ENCODE measurements around the gene TTI1. TPM values are rescaled to one million over a fixed set of nuclear protein-coding genes. Genes with fewer than 3 reads are reported as not detected.

The TTI1 gene
- total RNA-seq, 2 donors from 2014 or later = 14.8 to 26.2 TPM

DNA sequence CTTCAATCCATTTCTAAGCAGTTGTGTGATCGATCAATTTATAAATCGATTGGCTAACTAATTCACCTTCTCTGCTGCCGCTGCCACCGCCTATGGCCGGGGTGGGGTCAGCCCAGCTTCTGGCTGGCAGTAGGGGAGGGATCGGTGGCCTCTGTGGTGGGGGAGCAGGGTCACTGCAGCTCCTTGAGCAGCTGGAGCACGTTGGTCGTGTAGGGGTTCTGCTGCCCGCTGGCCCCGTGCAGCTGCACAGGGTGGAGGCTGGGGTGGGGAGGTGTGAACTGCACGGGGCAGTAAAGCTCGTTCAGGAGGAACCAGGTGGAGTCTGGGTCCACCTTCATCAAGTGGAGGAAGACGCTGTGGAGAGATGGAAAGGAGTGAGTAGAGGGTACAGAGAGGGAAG is 50.0 kb downstream of the TTI1 start:
- Histone ChIP-seq H3K4me1 (replicated peaks) (peaks cover 5% of the 10 kb centered on the region), H3K4me3 (no peak overlapping the region), H3K36me3 (no peaks in the 10 kb centered on the region), H3K9me3 (no peaks in the 10 kb centered on the region), H3K27me3 (replicated peaks; ENCODE audit: insufficient read depth) (no peaks in the 10 kb centered on the region), H3K27ac (no peak overlapping the region)
- TF ChIP-seq POLR2A (IDR thresholded peaks at IDR 0.05) = no peak
- 88% methylated on average over 13 of the region's 13 CpGs for WGBS
- DNase-seq (ENCODE audit: low spot score) = no peak
- intact Hi-C loops (cut with DNase I) = no loop called here

GRCh38 chr20:37981568-37981967 is 51.7 kb downstream of the TTI1 start:
- no peak overlapping the region for H3K4me3 ChIP-seq
- H3K27ac ChIP-seq = no peak overlapping the region
- H3K9me3 ChIP-seq = no peaks in the 10 kb centered on the region
- no peak for DNase-seq (ENCODE audit: low spot score)
- WGBS = 98% methylated on average over 8 of the region's 8 CpGs
- H3K27me3 ChIP-seq (replicated peaks; ENCODE audit: insufficient read depth) = no peaks in the 10 kb centered on the region
- intact Hi-C loops (cut with DNase I) = no loop called here
- H3K4me1 ChIP-seq (replicated peaks) = peaks cover 2% of the 10 kb centered on the region
- TF ChIP-seq POLR2AphosphoS5 (IDR thresholded peaks at IDR 0.05) (no peak), POLR2A (IDR thresholded peaks at IDR 0.05) (no peak)
- TF ChIP-seq, protein P1, sequence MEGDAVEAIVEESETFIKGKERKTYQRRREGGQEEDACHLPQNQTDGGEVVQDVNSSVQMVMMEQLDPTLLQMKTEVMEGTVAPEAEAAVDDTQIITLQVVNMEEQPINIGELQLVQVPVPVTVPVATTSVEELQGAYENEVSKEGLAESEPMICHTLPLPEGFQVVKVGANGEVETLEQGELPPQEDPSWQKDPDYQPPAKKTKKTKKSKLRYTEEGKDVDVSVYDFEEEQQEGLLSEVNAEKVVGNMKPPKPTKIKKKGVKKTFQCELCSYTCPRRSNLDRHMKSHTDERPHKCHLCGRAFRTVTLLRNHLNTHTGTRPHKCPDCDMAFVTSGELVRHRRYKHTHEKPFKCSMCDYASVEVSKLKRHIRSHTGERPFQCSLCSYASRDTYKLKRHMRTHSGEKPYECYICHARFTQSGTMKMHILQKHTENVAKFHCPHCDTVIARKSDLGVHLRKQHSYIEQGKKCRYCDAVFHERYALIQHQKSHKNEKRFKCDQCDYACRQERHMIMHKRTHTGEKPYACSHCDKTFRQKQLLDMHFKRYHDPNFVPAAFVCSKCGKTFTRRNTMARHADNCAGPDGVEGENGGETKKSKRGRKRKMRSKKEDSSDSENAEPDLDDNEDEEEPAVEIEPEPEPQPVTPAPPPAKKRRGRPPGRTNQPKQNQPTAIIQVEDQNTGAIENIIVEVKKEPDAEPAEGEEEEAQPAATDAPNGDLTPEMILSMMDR (IDR thresholded peaks at IDR 0.05) = no peak
- H3K36me3 ChIP-seq = no peaks in the 10 kb centered on the region

DNA sequence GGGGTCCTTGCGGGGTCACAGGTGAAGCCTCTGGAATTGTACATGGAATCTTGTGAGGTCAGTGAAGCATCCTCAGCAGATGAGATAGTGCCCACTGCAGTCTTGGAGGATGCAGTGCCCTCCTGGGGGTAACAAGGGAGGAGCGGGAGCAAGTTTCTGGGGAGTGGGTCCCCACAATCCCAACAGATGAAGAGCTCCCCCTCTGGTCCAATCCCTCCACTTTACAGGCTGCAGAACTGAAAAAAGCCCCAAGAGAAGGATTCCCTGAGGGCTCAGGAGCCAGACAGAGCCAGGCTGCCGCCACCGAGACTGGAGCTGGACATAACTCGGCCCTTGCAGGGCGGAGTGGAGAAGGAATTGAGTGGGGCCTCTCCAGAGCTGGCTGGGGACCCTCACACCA is 52.4 kb downstream of the TTI1 start:
- H3K36me3 ChIP-seq = no peaks in the 10 kb centered on the region
- H3K9me3 ChIP-seq = no peaks in the 10 kb centered on the region
- no peaks in the 10 kb centered on the region for H3K4me1 ChIP-seq (replicated peaks)
- DNase-seq (ENCODE audit: low spot score) = no peak
- 88% methylated on average over 6 of the region's 6 CpGs for WGBS
- intact Hi-C loops (cut with DNase I) = no loop called here
- no peak for TF ChIP-seq POLR2A (IDR thresholded peaks at IDR 0.05)
- TF ChIP-seq, protein P1 (IDR thresholded peaks at IDR 0.05) = no peak
- TF ChIP-seq POLR2AphosphoS5 (IDR thresholded peaks at IDR 0.05) = no peak
- no peak overlapping the region for H3K27ac ChIP-seq
- H3K4me3 ChIP-seq = no peak overlapping the region
- H3K27me3 ChIP-seq (replicated peaks; ENCODE audit: insufficient read depth) = no peaks in the 10 kb centered on the region

GRCh38 chr20:37980383-37980782 is 52.9 kb downstream of the TTI1 start:
- WGBS = 85% methylated on average over 8 of the region's 8 CpGs
- H3K36me3 ChIP-seq = no peaks in the 10 kb centered on the region
- TF ChIP-seq POLR2A (IDR thresholded peaks at IDR 0.05) (no peak), POLR2AphosphoS5 (IDR thresholded peaks at IDR 0.05) (no peak)
- TF ChIP-seq, protein P1 (IDR thresholded peaks at IDR 0.05) = no peak
- no peaks in the 10 kb centered on the region for H3K4me1 ChIP-seq (replicated peaks)
- intact Hi-C loops (cut with DNase I) = no loop called here
- no peaks in the 10 kb centered on the region for H3K27me3 ChIP-seq (replicated peaks; ENCODE audit: insufficient read depth)
- H3K4me3 ChIP-seq = no peak overlapping the region
- no peak overlapping the region for H3K27ac ChIP-seq
- no peaks in the 10 kb centered on the region for H3K9me3 ChIP-seq
- no peak for DNase-seq (ENCODE audit: low spot score)

GRCh38 chr20:37979021-37979985 is 54.0 kb downstream of the TTI1 start:
- Histone ChIP-seq H3K9me3 (no peaks in the 10 kb centered on the region), H3K36me3 (no peaks in the 10 kb centered on the region), H3K27me3 (replicated peaks; ENCODE audit: insufficient read depth) (no peaks in the 10 kb centered on the region), H3K27ac (no peak overlapping the region), H3K4me1 (replicated peaks) (no peaks in the 10 kb centered on the region), H3K4me3 (no peak overlapping the region)
- WGBS = 86% methylated on average over 16 of the region's 16 CpGs
- intact Hi-C loops (cut with DNase I) = no loop called here
- DNase-seq (ENCODE audit: low spot score) = no peak
- TF ChIP-seq POLR2AphosphoS5 (IDR thresholded peaks at IDR 0.05) (no peak), POLR2A (IDR thresholded peaks at IDR 0.05) (no peak)
- TF ChIP-seq, protein P1 (IDR thresholded peaks at IDR 0.05) = no peak

Measured in prostate gland (tissue), 2 donors.